ENCODE results near the gene LNP1. TPM values are rescaled to one million over a fixed set of nuclear protein-coding genes. Genes with fewer than 3 reads are reported as not detected.
"Not testable (repeated sequence)": the region's sequence is repeated elsewhere in the genome, so short reads cannot be mapped to it uniquely, and the experiment has no call there.

Gene LNP1, protein sequence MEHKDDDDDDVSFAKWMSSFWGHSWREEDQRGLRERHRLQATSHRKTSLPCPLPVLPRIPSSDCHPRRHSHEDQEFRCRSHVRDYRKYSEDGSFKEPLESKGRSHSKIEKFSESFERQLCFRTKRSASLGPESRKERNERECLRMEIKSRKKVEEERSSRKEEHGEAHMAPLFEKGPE
- total RNA-seq = 1 to 10 TPM; 3.1 to 3.2 TPM

GRCh38 chr3:100400780-100401673, at the start of gene LNP1, which contains the start of gene TOMM70:
Gene LNP1, plus strand, starts transcription at chr3:100401539. Its CDS starts 28,191 bp downstream, at chr3:100429730.
Gene TOMM70, minus strand, starts transcription at chr3:100401089. Its CDS starts 140 bp downstream, at chr3:100400949.
- Mint-ChIP-seq H3K4me1 (ENCODE audit: low read depth) (peaks cover 82% of the 10 kb centered on the region), H3K9me3 (peaks cover 0 to 1% of the 10 kb centered on the region in 2 donors)

DNA sequence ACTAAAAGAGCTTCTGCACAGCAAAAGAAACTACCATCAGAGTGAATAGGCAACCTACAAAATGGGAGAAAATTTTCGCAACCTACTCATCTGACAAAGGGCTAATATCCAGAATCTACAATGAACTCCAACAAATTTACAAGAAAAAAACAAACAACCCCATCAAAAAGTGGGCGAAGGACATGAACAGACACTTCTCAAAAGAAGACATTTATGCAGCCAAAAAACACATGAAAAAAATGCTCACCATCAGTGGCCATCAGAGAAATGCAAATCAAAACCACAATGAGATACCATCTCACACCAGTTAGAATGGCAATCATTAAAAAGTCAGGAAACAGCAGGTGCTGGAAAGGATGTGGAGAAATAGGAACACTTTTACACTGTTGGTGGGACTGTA, 49.6 kb upstream of the LNP1 start:
- H3K9me3 Mint-ChIP-seq; H3K27ac Mint-ChIP-seq; DNase-seq; H3K4me1 Mint-ChIP-seq (ENCODE audit: low read depth); H3K4me3 Mint-ChIP-seq; H3K27me3 Mint-ChIP-seq (ENCODE audit: low read depth); ATAC-seq (replicated peaks in 1 of 2): not testable (repeated sequence)
- peaks cover 8 to 33% of the 10 kb centered on the region in 2 donors for H3K36me3 Mint-ChIP-seq (ENCODE audit: insufficient read depth in 2 of 2)

More at GRCh38 chr3:100400780-100401673, at the start of gene LNP1, which contains the start of gene TOMM70:
- ATAC-seq (replicated peaks in 1 of 2) = peak; percentile 91
- peak within 1 kb of the TSS; percentile 93 to 100 for H3K4me3 Mint-ChIP-seq
- peaks cover 4 to 6% of the 10 kb centered on the region in 2 donors for H3K36me3 Mint-ChIP-seq (ENCODE audit: insufficient read depth in 2 of 2)
- peak; percentile 95 to 97 for DNase-seq
- peak within 1 kb of the TSS; percentile 100 for H3K27ac Mint-ChIP-seq
- H3K27me3 Mint-ChIP-seq (ENCODE audit: low read depth) = no peaks in the 10 kb centered on the region

- no peak for DNase-seq
- no peaks in the 10 kb centered on the region for H3K4me1 Mint-ChIP-seq (ENCODE audit: low read depth)
Measured at GRCh38 chr3:100352296-100353231, 48.8 kb upstream of the LNP1 start.

GRCh38 chr3:100354850-100355249, 46.5 kb upstream of the LNP1 start:
- Mint-ChIP-seq H3K4me3 (no peak overlapping the region), H3K27me3 (ENCODE audit: low read depth) (no peaks in the 10 kb centered on the region), H3K36me3 (ENCODE audit: insufficient read depth in 2 of 2) (peaks cover 8 to 18% of the 10 kb centered on the region in 2 donors), H3K9me3 (peaks cover 1 to 2% of the 10 kb centered on the region in 2 donors), H3K27ac (no peak overlapping the region), H3K4me1 (ENCODE audit: low read depth) (no peaks in the 10 kb centered on the region)
- DNase-seq (no peak), ATAC-seq (replicated peaks in 1 of 2) (no peak)

More at GRCh38 chr3:100352296-100353231, 48.8 kb upstream of the LNP1 start:
- Mint-ChIP-seq H3K9me3 (peaks cover 1 to 2% of the 10 kb centered on the region in 2 donors), H3K27ac (no peak overlapping the region), H3K36me3 (ENCODE audit: insufficient read depth in 2 of 2) (peaks cover 8 to 32% of the 10 kb centered on the region in 2 donors), H3K27me3 (ENCODE audit: low read depth) (no peaks in the 10 kb centered on the region), H3K4me3 (no peak overlapping the region)
- peak in 1 of 2 donors; percentile 35 for ATAC-seq (replicated peaks in 1 of 2)

- no peak overlapping the region for H3K4me3 Mint-ChIP-seq
- no peak overlapping the region for H3K27ac Mint-ChIP-seq
- ATAC-seq (replicated peaks in 1 of 2) (no peak), DNase-seq (no peak)
- H3K4me1 Mint-ChIP-seq (ENCODE audit: low read depth) = no peaks in the 10 kb centered on the region
- H3K27me3 Mint-ChIP-seq (ENCODE audit: low read depth) = no peaks in the 10 kb centered on the region
- peaks cover 2 to 3% of the 10 kb centered on the region in 2 donors for H3K9me3 Mint-ChIP-seq
- H3K36me3 Mint-ChIP-seq (ENCODE audit: insufficient read depth in 2 of 2) = peaks cover 4 to 12% of the 10 kb centered on the region in 2 donors
Measured at GRCh38 chr3:100358413-100358812, 42.9 kb upstream of the LNP1 start.

DNA sequence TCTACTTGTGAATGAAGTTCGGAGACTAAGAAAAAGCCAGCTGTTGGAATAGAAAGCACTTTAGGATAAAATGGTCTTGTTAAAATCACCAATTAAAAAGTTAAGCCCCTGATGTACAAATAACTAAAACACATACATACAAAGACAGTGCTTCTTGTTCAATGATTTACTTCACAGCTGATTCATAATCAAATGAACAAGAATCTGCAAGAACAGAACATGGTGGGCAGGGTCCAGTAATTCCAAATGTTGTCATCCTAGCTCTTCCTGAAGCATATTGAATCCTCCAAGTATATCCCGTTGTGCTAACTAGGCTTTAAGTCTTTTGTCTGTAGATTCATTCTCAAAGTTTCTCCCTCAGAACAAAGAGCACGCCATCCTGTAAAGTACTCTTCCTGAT, 42.3 kb upstream of the LNP1 start:
- peak overlapping the region; percentile 23 for H3K27ac Mint-ChIP-seq
- no peaks in the 10 kb centered on the region for H3K4me1 Mint-ChIP-seq (ENCODE audit: low read depth)
- no peak overlapping the region for H3K4me3 Mint-ChIP-seq
- H3K36me3 Mint-ChIP-seq (ENCODE audit: insufficient read depth in 2 of 2) = peaks cover 6 to 15% of the 10 kb centered on the region in 2 donors
- peaks cover 2 to 3% of the 10 kb centered on the region in 2 donors for H3K9me3 Mint-ChIP-seq
- H3K27me3 Mint-ChIP-seq (ENCODE audit: low read depth) = no peaks in the 10 kb centered on the region
- DNase-seq (no peak), ATAC-seq (replicated peaks in 1 of 2) (no peak)

GRCh38 chr3:100360757-100361496, 40.4 kb upstream of the LNP1 start:
- no peak overlapping the region for H3K4me3 Mint-ChIP-seq
- H3K27ac Mint-ChIP-seq = no peak overlapping the region
- ATAC-seq (replicated peaks in 1 of 2) = no peak

GRCh38 chr3:100361897-100362296, 39.4 kb upstream of the LNP1 start:
- ATAC-seq (replicated peaks in 1 of 2) (no peak), DNase-seq (no peak)
- H3K4me3 Mint-ChIP-seq = no peak overlapping the region
- H3K27me3 Mint-ChIP-seq (ENCODE audit: low read depth) = no peaks in the 10 kb centered on the region
- H3K27ac Mint-ChIP-seq = peak overlapping the region; percentile 25
- H3K36me3 Mint-ChIP-seq (ENCODE audit: insufficient read depth in 2 of 2) = peaks cover 11 to 28% of the 10 kb centered on the region in 2 donors
- H3K4me1 Mint-ChIP-seq (ENCODE audit: low read depth) = no peaks in the 10 kb centered on the region
- H3K9me3 Mint-ChIP-seq = peaks cover 2 to 3% of the 10 kb centered on the region in 2 donors

More at GRCh38 chr3:100360757-100361496, 40.4 kb upstream of the LNP1 start:
- peaks cover 9 to 26% of the 10 kb centered on the region in 2 donors for H3K36me3 Mint-ChIP-seq (ENCODE audit: insufficient read depth in 2 of 2)
- DNase-seq = no peak
- no peaks in the 10 kb centered on the region for H3K27me3 Mint-ChIP-seq (ENCODE audit: low read depth)
- no peaks in the 10 kb centered on the region for H3K4me1 Mint-ChIP-seq (ENCODE audit: low read depth)
- H3K9me3 Mint-ChIP-seq = peaks cover 2 to 3% of the 10 kb centered on the region in 2 donors

DNA sequence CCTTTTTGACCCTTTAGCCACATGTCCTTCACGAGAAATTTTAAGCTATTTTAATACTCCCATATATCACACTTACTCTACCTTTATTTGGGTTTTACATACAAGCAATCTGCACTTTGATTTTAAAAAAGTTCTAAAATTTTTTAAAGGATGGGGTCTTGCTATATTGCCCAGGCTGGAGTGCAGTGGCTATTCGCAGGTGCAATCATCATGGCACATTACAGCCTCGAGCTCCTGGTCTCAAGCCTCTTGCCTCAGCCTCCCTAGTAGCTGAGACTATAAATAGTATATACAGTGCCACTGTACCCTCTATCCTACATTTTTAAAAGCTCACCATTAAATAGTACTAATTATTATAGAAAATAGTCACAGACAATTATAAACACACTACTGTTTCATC, 36.9 kb upstream of the LNP1 start:
- ATAC-seq (replicated peaks in 1 of 2) = no peak
- Mint-ChIP-seq H3K27me3 (ENCODE audit: low read depth) (no peaks in the 10 kb centered on the region), H3K4me1 (ENCODE audit: low read depth) (no peaks in the 10 kb centered on the region), H3K36me3 (ENCODE audit: insufficient read depth in 2 of 2) (peaks cover 13 to 31% of the 10 kb centered on the region in 2 donors), H3K9me3 (peaks cover 2 to 3% of the 10 kb centered on the region in 2 donors), H3K27ac (no peak overlapping the region), H3K4me3 (no peak overlapping the region)
- DNase-seq = no peak

DNA sequence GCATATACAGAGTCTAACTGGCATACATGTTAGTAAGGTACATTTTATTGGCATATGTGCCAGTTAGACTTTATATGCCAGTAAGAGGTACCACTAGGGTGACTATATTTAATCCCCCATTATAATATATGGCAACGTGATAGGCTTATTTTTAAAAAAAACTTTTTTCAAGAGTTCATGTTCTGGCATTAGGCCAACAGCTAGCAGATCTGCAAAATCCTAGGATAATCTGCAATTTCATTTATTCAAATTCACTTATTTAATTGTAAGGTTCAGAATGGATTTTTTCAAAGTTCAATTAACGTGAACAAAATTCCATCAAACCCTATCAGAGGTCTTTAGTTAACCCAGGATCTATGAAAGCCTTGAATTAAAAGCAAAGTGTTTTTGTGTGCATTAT, 34.9 kb upstream of the LNP1 start:
- ATAC-seq (replicated peaks in 1 of 2) = no peak
- Mint-ChIP-seq H3K36me3 (ENCODE audit: insufficient read depth in 2 of 2) (peaks cover 13 to 33% of the 10 kb centered on the region in 2 donors), H3K9me3 (peaks cover 2 to 3% of the 10 kb centered on the region in 2 donors), H3K4me1 (ENCODE audit: low read depth) (no peaks in the 10 kb centered on the region), H3K4me3 (no peak overlapping the region), H3K27me3 (ENCODE audit: low read depth) (no peaks in the 10 kb centered on the region), H3K27ac (no peak overlapping the region)
- DNase-seq = no peak

DNA sequence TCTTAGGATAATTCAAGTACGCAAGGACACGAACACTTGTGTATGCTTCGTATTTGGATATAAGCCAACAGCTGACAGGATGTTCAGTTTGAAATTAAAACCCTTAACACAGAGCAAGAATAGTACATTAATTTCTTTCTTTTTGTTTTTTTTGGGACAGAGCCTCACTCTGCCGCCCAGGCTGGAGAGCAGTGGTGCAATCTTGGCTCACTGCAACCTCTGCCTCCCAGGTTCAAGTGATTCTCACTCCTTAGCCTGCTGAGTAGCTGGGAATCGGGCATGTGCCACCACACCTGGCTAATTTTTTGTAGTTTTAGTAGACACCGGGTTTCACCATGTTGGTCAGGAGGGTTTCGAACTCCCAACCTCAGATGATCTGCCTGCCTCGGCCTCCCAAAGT, 32.9 kb upstream of the LNP1 start:
- Mint-ChIP-seq H3K9me3 (no peaks in the 10 kb centered on the region), H3K27me3 (ENCODE audit: low read depth) (no peaks in the 10 kb centered on the region), H3K4me1 (ENCODE audit: low read depth) (no peaks in the 10 kb centered on the region), H3K36me3 (ENCODE audit: insufficient read depth in 2 of 2) (peaks cover 9 to 25% of the 10 kb centered on the region in 2 donors), H3K27ac (no peak overlapping the region), H3K4me3 (no peak overlapping the region)
- ATAC-seq (replicated peaks in 1 of 2) = no peak
- no peak for DNase-seq

- Mint-ChIP-seq H3K4me3 (no peak overlapping the region), H3K9me3 (no peaks in the 10 kb centered on the region), H3K27me3 (ENCODE audit: low read depth) (no peaks in the 10 kb centered on the region), H3K4me1 (ENCODE audit: low read depth) (no peaks in the 10 kb centered on the region), H3K27ac (no peak overlapping the region), H3K36me3 (ENCODE audit: insufficient read depth in 2 of 2) (peaks cover 5 to 12% of the 10 kb centered on the region in 2 donors)
- ATAC-seq (replicated peaks in 1 of 2) = no peak
- DNase-seq = no peak
Measured at GRCh38 chr3:100370756-100371155, 30.6 kb upstream of the LNP1 start.

All from activated T-cell treated with anti-CD3 and anti-CD28 coated beads, Interleukin-2, amount 50 U/mL, for 72 hours (primary cell).